Breast epithelium (tissue), 4 donors: Measurements from ENCODE around the gene MYO1G. TPM values are rescaled to one million over a fixed set of nuclear protein-coding genes. Genes with fewer than 3 reads are reported as not detected.

ENCODE experiments used
- DNase-seq, 2 donors: peaks; one replicate each; pipeline ENCODE4 v3.0.0-alpha.2; 2019; ENCODE audit warnings: low spot score in 2 of 2
- H3K27ac ChIP-seq, 2 donors: fragments of 200-600 bp; sonication (generic) in 1 of 2; one replicate each; pipeline ENCODE4 v1.5.1; 2016 to 2019; ENCODE audit warnings: mild to moderate bottlenecking in 1 of 2
- H3K27me3 ChIP-seq, 2 donors: fragments of 200-600 bp; sonication (generic) in 1 of 2; one replicate each; pipeline versions ENCODE4 v1.5.1 to v1.6.0; 2017 to 2019; ENCODE audit warnings: control low read depth in 1 of 2, mild to moderate bottlenecking in 1 of 2
- H3K36me3 ChIP-seq: fragments of 200-600 bp; one replicate; pipeline ENCODE4 v1.5.1; 2019
- H3K4me1 ChIP-seq, 2 donors: fragments of 200-600 bp; sonication (generic); one replicate each; pipeline ENCODE4 v1.5.1; 2016 to 2019; ENCODE audit warnings: control low read depth in 1 of 2
- H3K4me3 ChIP-seq, 3 donors: fragments of 200-600 bp; sonication (generic); 1 replicate in 2 of 3; 2 replicates in 1 of 3; pipeline ENCODE4 v1.5.1; 2016 to 2019; ENCODE audit warnings: mild to moderate bottlenecking in 3 of 3, moderate library complexity in 2 of 3
- H3K9me3 ChIP-seq, 2 donors: fragments of 200-600 bp; sonication (generic) in 1 of 2; one replicate each; pipeline ENCODE4 v1.5.1; 2016 to 2019; ENCODE audit warnings: control low read depth in 1 of 2
- POLR2A ChIP-seq: fragments of 450-650 bp; IDR thresholded peaks from one replicate; pipeline ENCODE4 v1.6.1; 2016; ENCODE audit warnings: antibody characterized with exemption, mild to moderate bottlenecking, moderate library complexity
- POLR2AphosphoS5 ChIP-seq, 3 donors: sonication (generic); formaldehyde crosslinking; IDR thresholded peaks; one replicate each; pipeline ENCODE4 v1.6.1; 2017; ENCODE audit warnings: antibody characterized with exemption in 3 of 3
- intact Hi-C: fragments of 100-400 bp; cut with DNase I; formaldehyde crosslinking; loops from one replicate; pipeline ENCODE4 v1.15.1; 2023; ENCODE audit warnings: low total_unique reads
- total RNA-seq, 3 donors: library from RNA; depleted of rRNA; stranded (reverse); fragments of >200 nt; gene quantifications; one replicate each; pipeline ENCODE4 v1.1.0, GENCODE V29; 2016
- TF ChIP-seq, protein P1 (sequence below), 3 donors: fragments of 450-650 bp; IDR thresholded peaks; one replicate each; pipeline ENCODE4 v1.5.1; 2016 to 2017; ENCODE audit warnings: antibody characterized with exemption in 3 of 3, mild to moderate bottlenecking in 3 of 3, moderate library complexity in 3 of 3

The MYO1G gene
- total RNA-seq, 3 donors from 2014 or later: 2.0 to 2.9 (median 2.2) TPM

DNA sequence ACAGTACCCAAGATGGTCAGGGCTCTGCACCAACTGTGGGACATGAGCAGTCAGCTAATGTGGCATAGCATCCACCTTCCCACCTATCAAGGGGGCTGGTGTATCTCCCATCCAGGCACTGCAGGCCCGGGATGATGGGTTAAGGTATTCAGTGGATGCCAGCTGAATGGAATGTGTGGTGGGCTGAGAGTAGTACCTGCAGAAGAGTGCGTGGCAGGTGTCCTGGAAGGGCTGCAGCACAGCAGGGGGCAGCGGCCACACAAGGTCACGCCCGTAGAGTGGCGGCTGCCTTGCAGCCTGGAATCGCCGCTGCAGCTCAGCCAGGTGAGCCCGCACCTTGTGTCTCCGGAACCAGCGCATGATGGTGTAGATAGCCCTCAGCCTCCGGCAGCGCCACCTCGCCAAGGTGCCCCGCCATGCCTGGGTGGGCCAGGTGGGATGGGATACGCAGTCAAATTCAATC lies 13.3 kb downstream of the MYO1G start:
- Histone ChIP-seq H3K27ac (no peak overlapping the region), H3K4me3 (no peak overlapping the region), H3K36me3 (no peaks in the 10 kb centered on the region), H3K27me3 (peaks cover 0 to 7% of the 10 kb centered on the region in 2 donors), H3K9me3 (no peaks in the 10 kb centered on the region), H3K4me1 (no peaks in the 10 kb centered on the region)
- intact Hi-C loops: no loop called here
- DNase-seq: peak in 1 of 2 donors; percentile 39
- TF ChIP-seq POLR2A (no peak), POLR2AphosphoS5 (IDR thresholded peaks at IDR 0.05) (no peak)
- TF ChIP-seq, protein P1, sequence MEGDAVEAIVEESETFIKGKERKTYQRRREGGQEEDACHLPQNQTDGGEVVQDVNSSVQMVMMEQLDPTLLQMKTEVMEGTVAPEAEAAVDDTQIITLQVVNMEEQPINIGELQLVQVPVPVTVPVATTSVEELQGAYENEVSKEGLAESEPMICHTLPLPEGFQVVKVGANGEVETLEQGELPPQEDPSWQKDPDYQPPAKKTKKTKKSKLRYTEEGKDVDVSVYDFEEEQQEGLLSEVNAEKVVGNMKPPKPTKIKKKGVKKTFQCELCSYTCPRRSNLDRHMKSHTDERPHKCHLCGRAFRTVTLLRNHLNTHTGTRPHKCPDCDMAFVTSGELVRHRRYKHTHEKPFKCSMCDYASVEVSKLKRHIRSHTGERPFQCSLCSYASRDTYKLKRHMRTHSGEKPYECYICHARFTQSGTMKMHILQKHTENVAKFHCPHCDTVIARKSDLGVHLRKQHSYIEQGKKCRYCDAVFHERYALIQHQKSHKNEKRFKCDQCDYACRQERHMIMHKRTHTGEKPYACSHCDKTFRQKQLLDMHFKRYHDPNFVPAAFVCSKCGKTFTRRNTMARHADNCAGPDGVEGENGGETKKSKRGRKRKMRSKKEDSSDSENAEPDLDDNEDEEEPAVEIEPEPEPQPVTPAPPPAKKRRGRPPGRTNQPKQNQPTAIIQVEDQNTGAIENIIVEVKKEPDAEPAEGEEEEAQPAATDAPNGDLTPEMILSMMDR (IDR thresholded peaks at IDR 0.05): no peak

DNA sequence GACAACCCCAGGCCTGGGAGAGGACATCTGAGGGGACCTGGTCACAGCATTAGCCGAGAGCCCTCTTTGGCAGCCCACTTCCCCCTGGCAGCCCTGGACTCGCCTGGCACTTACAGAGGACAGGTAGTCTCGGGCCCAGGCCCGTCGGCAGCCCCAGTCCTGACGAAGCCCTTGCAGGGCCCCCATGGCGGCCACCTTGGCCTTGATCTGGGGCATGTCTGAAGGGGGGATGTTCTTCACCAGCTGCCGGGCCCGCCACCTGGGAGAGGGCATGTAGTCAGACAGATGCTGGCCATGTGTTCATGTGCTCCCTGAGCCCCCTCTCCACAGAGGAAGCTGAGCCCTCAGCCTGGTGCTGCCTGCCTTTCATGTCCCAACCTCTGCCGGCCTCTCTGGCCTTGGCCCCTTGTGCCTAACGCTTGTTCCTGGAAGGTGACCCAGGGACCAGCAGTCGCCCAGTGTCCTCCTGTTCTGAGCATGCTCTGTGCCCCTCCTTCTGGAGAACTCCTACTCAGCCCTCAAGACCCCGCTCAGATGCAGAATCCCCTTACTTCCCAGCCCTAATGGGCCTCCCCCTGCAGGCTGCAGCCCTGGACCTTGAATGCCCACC lies 13.9 kb downstream of the MYO1G start:
- H3K27me3 ChIP-seq: peaks cover 0 to 7% of the 10 kb centered on the region in 2 donors
- H3K36me3 ChIP-seq: no peaks in the 10 kb centered on the region
- H3K9me3 ChIP-seq: no peaks in the 10 kb centered on the region
- H3K4me3 ChIP-seq: no peak overlapping the region
- DNase-seq: peak in 1 of 2 donors; percentile 43
- TF ChIP-seq POLR2AphosphoS5 (IDR thresholded peaks at IDR 0.05) (no peak), POLR2A (no peak)
- TF ChIP-seq, protein P1 (IDR thresholded peaks at IDR 0.05): no peak
- no peaks in the 10 kb centered on the region for H3K4me1 ChIP-seq
- intact Hi-C loops: no loop called here
- H3K27ac ChIP-seq: no peak overlapping the region

DNA sequence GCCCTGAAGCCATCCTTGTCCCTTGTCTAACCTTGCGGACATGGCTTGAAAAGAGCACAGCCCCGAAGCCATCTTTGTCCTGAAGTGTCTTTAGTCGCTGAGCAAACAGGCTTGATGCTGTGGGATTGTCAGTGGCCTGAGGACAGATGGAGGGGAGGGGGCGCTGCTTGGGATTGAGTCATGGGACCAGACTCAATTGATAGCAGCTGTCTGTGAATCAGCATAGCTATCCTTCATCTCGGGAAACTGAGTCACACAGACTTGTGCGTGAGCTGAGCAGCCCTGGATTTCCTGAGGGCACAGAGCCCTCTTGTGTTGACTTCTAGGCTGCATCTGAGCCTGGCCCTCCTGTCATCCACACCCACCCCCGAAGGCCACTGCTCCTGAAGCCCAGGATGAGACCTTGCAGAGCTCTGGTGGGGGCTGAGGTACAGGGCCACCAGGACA lies 14.4 kb downstream of the MYO1G start:
- TF ChIP-seq, protein P1 (IDR thresholded peaks at IDR 0.05): no peak
- TF ChIP-seq POLR2A (no peak), POLR2AphosphoS5 (IDR thresholded peaks at IDR 0.05) (no peak)
- intact Hi-C loops: no loop called here
- Histone ChIP-seq H3K9me3 (no peaks in the 10 kb centered on the region), H3K4me3 (no peak overlapping the region), H3K36me3 (no peaks in the 10 kb centered on the region), H3K4me1 (no peaks in the 10 kb centered on the region), H3K27me3 (peaks cover 0 to 7% of the 10 kb centered on the region in 2 donors), H3K27ac (no peak overlapping the region)
- DNase-seq: no peak

DNA sequence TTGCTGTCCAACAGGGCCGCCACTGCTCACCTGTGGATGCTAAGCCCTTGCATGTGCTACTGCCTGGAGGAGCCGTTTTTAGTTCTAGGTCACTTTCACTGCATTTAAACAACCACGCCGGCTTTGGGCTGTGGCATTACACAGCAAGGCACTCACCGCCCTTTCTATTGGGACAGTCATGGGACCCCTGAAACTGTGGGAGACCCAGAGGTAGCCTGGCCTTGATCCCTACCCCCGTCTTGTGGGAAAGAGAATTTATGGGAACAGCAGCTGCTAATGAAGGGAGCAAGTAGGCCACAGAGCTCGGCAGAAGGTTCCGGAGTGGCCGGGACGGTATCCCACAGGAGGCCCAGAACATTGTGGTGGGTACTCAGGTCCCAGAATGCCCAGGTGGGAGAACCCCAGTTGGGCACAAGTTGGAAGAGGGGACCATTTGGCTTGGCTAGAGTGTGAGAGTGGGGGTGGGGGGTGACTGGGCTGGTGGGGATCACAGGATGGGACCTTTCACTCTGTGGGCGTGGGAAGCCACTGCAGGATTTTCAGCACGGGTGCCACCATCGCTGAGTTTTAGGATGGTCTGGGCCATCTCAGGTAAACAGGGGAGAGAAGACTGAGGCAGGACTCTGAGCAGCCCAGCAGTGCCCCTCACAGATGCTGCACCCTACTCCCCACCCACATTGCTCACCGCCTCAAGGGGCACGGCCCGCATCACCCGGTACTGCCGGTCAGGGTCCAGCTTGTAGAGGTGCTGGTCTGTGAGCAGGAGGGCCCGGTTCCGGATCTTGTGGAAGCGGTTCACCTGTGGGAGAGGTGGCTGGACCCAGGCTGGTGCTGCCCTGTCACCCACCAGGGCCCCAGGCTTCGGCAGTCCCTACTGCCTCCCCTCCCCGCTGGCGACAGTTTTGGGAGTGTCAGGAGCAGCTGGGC lies 15.2 kb downstream of the MYO1G start:
- Histone ChIP-seq H3K36me3 (no peaks in the 10 kb centered on the region), H3K27ac (no peak overlapping the region), H3K4me1 (no peaks in the 10 kb centered on the region), H3K9me3 (no peaks in the 10 kb centered on the region), H3K4me3 (peak overlapping the region in 2 of 3 donors; percentile 43 to 65), H3K27me3 (peaks cover 0 to 7% of the 10 kb centered on the region in 2 donors)
- intact Hi-C loops: no loop called here
- no peak for TF ChIP-seq POLR2AphosphoS5 (IDR thresholded peaks at IDR 0.05)
- TF ChIP-seq, protein P1 (IDR thresholded peaks at IDR 0.05): no peak
- no peak for TF ChIP-seq POLR2A
- no peak for DNase-seq
